Endothelial cell of umbilical vein (primary cell): ENCODE measurements around the gene ADCY5. TPM values are rescaled to one million over a fixed set of nuclear protein-coding genes. Genes with fewer than 3 reads are reported as not detected.

ENCODE experiments used
- BruUV-seq: library from RNA; stranded (reverse); fragments of 400-500 nt; replicated peaks from 2 replicates; lab custom pipeline; 2021; lab: Mats Ljungman, UMichigan
- CTCF ChIA-PET: fragments of 300-600, 350-600 bp; sonication (Branson Sonifier 250); formaldehyde crosslinking; loops from one replicate; lab custom pipeline; 2021; ENCODE audit warnings: antibody characterized with exemption, inconsistent platforms; lab: Charles Lee
- POLR2A ChIA-PET: fragments of 300-600, 350-600 bp; sonication (Branson Sonifier 250); formaldehyde crosslinking; loops from one replicate; lab custom pipeline; 2021; ENCODE audit warnings: antibody characterized with exemption, inconsistent platforms; lab: Charles Lee
- DNase-seq: peaks from one replicate; pipeline ENCODE4 v3.0.0-alpha.2; 2011; ENCODE audit warnings: low read depth, low spot score
- FAIRE-seq: peaks from 2 replicates; lab custom pipeline; 2011; peaks lifted over from hg19 to GRCh38; lab: Jason Lieb, UNC
- H2AFZ ChIP-seq: 2 replicates; pipeline ENCODE4 v1.6.0; 2012; ENCODE audit warnings: low read depth, low read length, control low read depth, inconsistent platforms
- H3K27ac ChIP-seq: 2 replicates; pipeline ENCODE4 v1.5.1; 2011; ENCODE audit warnings: low read depth, mild to moderate bottlenecking, control low read depth, low read length, moderate library complexity; ENCODE audit not compliant: insufficient read depth
- H3K27me3 ChIP-seq, 2 experiments: 2 replicates each; pipeline versions ENCODE4 v1.6.0 to v1.6.1; 2011; ENCODE audit warnings: low read length in 2 of 2, mixed read lengths in 1 of 2; ENCODE audit not compliant: control insufficient read depth in 2 of 2, insufficient read depth in 2 of 2
- H3K36me3 ChIP-seq, 2 experiments: 2 replicates in 1 of 2; 3 replicates in 1 of 2; pipeline ENCODE4 v1.5.1; 2011; ENCODE audit warnings: low read length in 2 of 2, mild to moderate bottlenecking in 1 of 2, moderate library complexity in 1 of 2; ENCODE audit not compliant: control insufficient read depth in 2 of 2, insufficient read depth in 2 of 2; ENCODE audit errors: extremely low read depth in 1 of 2
- H3K4me1 ChIP-seq: 3 replicates; pipeline ENCODE4 v1.5.1; 2011; ENCODE audit warnings: mild to moderate bottlenecking, low read length; ENCODE audit not compliant: control insufficient read depth, insufficient read depth; ENCODE audit errors: extremely low read depth
- H3K4me2 ChIP-seq: 2 replicates; pipeline ENCODE4 v1.6.1; 2011; ENCODE audit warnings: low read length, control low read depth, mixed read lengths; ENCODE audit not compliant: insufficient read depth
- H3K4me3 ChIP-seq, 3 experiments: fragments of 200-600 bp in 1 of 3; sonication (generic), shearing (Covaris generic) in 1 of 3; replicated peaks in 1 of 3; 2 replicates each; pipeline ENCODE4 v1.5.1; 2011 to 2016; ENCODE audit warnings: control low read depth in 3 of 3, low read length in 3 of 3, mild to moderate bottlenecking in 2 of 3, inconsistent platforms in 1 of 3, low read depth in 1 of 3, moderate library complexity in 1 of 3; ENCODE audit not compliant: insufficient read depth in 1 of 3
- H3K79me2 ChIP-seq: 2 replicates; pipeline ENCODE4 v1.6.0; 2012; ENCODE audit warnings: low read length, inconsistent platforms; ENCODE audit not compliant: control insufficient read depth, insufficient read depth
- H3K9ac ChIP-seq: replicated peaks from 2 replicates; pipeline ENCODE3; 2011; ENCODE audit warnings: low read length, control low read depth; ENCODE audit not compliant: insufficient read depth; ENCODE audit errors: extremely low read depth
- H3K9me1 ChIP-seq: replicated peaks from 3 replicates; pipeline ENCODE4 v1.6.0; 2011; ENCODE audit warnings: mild to moderate bottlenecking, low read length; ENCODE audit not compliant: control insufficient read depth, insufficient read depth; ENCODE audit errors: extremely low read depth
- H3K9me3 ChIP-seq: replicated peaks from 2 replicates; pipeline ENCODE4 v1.5.1; 2012; ENCODE audit warnings: low read length, inconsistent platforms; ENCODE audit not compliant: control insufficient read depth, insufficient read depth
- H4K20me1 ChIP-seq: replicated peaks from 2 replicates; pipeline ENCODE3; 2011; ENCODE audit warnings: mild to moderate bottlenecking, low read length; ENCODE audit not compliant: control insufficient read depth, insufficient read depth; ENCODE audit errors: extremely low read depth
- JUN ChIP-seq: IDR thresholded peaks from 2 replicates; pipeline ENCODE4 v1.6.1; 2011; ENCODE audit warnings: borderline replicate concordance, low read depth; ENCODE audit not compliant: insufficient read length, insufficient read depth
- dilution Hi-C: fragments of 300-500 bp; cut with MboI; formaldehyde crosslinking; loops from one replicate; pipeline ENCODE4 v1.15.0; 2019; ENCODE audit warnings: low sequenced_read_pairs; ENCODE audit not compliant: extremely low pct_ligation_motif_present
- intact Hi-C: fragments of 100-400 bp; cut with micrococcal nuclease; formaldehyde crosslinking; loops from one replicate; pipeline ENCODE4 v1.10.0; 2022
- polyA plus RNA-seq, 4 experiments: library from polyadenylated mRNA; depleted of rRNA in 3 of 4; stranded (reverse) in 3 of 4; unstranded in 1 of 4; fragments of >200 nt; gene quantifications; 2 replicates each; pipeline versions ENCODE4 v1.2.1 to v1.2.3, GENCODE V29; 2011 to 2012; ENCODE audit warnings: missing spikeins in 1 of 4
- total RNA-seq: library from RNA; stranded (reverse); gene quantifications from 2 replicates; pipeline ENCODE4 v1.2.3, GENCODE V29; 2021
- TF ChIP-seq, protein P1 (sequence below): IDR thresholded peaks from 2 replicates; pipeline ENCODE4 v1.6.1; 2011; ENCODE audit not compliant: insufficient read depth, insufficient read length

Gene ADCY5
- total and polyA plus RNA-seq, 2 donors (not counting 3 experiments of a cell fraction or from before 2014, with no cell fraction given): 0.01 TPM; not detected in 1

DNA sequence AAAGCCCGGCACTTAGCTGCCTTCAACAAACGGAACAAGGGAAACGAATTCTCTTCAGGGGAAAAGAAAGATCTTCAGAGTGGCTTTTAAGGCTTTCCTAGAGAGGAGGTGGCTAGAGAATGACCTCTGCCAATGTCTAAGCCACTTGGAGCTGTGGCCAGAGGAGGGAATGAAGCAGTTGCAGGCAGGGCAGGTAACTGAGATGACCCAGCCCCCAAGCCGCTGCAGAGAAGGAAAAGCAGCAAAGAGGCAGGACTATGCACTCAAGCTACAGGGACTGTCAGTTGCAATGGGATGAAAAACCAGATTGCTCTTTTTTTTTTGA, 133.7 kb downstream of the ADCY5 start:
- ChIA-PET CTCF (no interaction called here), POLR2A (no interaction called here)
- FAIRE-seq (no peak), DNase-seq (no peak)
- H3K9me3 ChIP-seq: no peaks in the 10 kb centered on the region
- no peaks in the 10 kb centered on the region for H3K4me1 ChIP-seq
- H3K9ac ChIP-seq: no peak overlapping the region
- no peak overlapping the region for H3K4me3 ChIP-seq
- no peak for TF ChIP-seq JUN
- BruUV-seq: no TSS peak
- no peak overlapping the region for H3K27ac ChIP-seq
- intact Hi-C loops (no loop called here), dilution Hi-C loops (no loop called here)
- H2AFZ ChIP-seq: no peak overlapping the region
- no peaks in the 10 kb centered on the region for H3K9me1 ChIP-seq
- H3K79me2 ChIP-seq: no peaks in the 10 kb centered on the region
- peaks cover 5 to 8% of the 10 kb centered on the region in 2 experiments for H3K27me3 ChIP-seq
- no peak overlapping the region for H3K4me2 ChIP-seq
- H3K36me3 ChIP-seq: no peaks in the 10 kb centered on the region
- no peaks in the 10 kb centered on the region for H4K20me1 ChIP-seq

DNA sequence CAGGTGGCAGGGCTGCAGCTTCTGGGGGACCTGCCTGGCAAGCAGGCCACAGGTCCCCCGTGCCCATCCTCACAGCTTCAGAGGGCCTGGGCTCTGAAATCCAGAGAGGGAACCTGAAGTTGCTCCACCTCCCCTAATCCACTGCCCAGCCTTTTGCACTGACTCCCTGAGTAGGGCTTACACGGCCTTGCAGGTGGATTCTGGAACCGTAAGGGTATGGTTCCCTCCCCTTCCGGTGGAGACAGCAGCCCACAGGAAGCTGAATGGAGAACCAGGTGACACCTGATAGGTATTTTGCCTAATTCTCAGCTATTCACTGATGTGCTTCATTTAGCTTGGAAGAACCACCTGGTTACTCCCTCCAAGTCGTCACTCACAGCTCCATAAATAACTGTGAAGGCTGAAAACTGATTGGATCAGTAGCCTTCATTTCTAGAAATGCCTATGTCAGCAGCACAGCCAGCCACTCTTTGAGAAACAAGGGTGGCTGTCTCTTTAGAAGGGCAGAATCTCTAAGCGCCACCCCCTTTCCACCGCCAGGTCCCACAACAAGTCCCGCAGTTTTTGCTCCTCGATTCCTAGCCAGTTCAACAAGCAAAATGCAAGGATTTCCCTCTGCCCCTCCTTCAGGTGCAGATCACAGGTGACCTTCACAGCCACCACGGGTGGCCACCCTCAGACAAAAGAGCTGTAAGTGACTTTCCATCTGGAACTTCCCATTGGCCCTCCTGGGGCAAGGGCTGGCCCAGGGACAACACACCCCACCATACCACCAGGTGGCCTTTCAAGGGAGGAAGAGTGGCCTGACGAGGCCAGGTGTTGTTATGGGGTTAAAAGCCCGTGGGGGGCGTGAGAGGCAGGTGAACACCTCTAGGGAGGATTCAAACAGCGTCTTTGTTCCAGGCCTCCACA, 134.3 kb downstream of the ADCY5 start:
- H3K9me1 ChIP-seq: no peaks in the 10 kb centered on the region
- POLR2A ChIA-PET: no interaction called here
- FAIRE-seq (no peak), DNase-seq (no peak)
- TF ChIP-seq, protein P1, sequence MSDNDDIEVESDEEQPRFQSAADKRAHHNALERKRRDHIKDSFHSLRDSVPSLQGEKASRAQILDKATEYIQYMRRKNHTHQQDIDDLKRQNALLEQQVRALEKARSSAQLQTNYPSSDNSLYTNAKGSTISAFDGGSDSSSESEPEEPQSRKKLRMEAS: no peak
- dilution Hi-C loops (no loop called here), intact Hi-C loops (no loop called here)
- H4K20me1 ChIP-seq: no peaks in the 10 kb centered on the region
- no peak overlapping the region for H3K27ac ChIP-seq
- no peak overlapping the region for H3K4me2 ChIP-seq
- no peaks in the 10 kb centered on the region for H3K4me1 ChIP-seq
- CTCF ChIA-PET: interaction anchor here (1.3 kb wide), 1 partner anchor 15 kb away, joined by 4 read pairs; no protein-coding TSS in a partner anchor
- no peaks in the 10 kb centered on the region for H3K79me2 ChIP-seq
- H3K4me3 ChIP-seq: no peak overlapping the region
- no peak overlapping the region for H3K9ac ChIP-seq
- peaks cover under 1 to 8% of the 10 kb centered on the region in 2 experiments for H3K27me3 ChIP-seq
- no peaks in the 10 kb centered on the region for H3K36me3 ChIP-seq
- no peaks in the 10 kb centered on the region for H3K9me3 ChIP-seq
- BruUV-seq: no TSS peak
- no peak overlapping the region for H2AFZ ChIP-seq
